GM12875 (cell line): ENCODE results near the gene SOX21.

ENCODE experiments used
- H3K4me3 ChIP-seq: one replicate; pipeline ENCODE4 v1.5.1; 2011; ENCODE audit warnings: low read depth, low read length, control low read depth
- TF ChIP-seq, protein P1 (sequence below): IDR thresholded peaks from 2 replicates; pipeline ENCODE4 v1.5.1; 2011; ENCODE audit warnings: low read depth, mild to moderate bottlenecking, control low read depth, inconsistent platforms, low read length, moderate library complexity, borderline replicate concordance; ENCODE audit not compliant: insufficient read depth

SOX21 gene

DNA sequence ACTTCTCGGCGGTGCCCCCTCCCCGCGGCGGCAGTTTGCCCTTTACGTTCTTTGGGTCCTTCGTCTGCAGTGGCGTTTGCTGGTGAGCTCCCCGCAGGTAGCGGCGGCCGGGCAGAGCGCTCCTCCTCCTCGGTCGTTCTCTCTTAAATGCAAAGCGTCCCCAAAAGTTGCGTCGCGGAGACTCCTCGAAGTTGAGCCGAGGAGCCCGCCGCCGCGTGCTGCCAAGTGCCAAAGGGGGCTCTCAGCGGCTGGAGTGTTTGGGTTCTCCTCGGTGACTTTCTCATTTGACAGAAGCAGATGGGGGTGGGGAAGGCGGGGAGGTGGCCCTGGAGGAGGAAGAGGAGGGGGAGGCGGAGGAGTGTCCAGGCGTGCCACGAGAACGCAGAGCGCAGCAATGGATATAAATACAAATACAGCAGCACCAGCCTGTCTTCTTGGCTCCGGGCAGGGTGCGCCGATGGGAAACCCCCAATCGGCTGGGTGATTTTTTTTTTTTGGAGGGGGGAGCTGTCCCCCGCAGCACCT is at the start of gene SOX21:
Gene SOX21, minus strand, starts transcription at position 259 of the 525 bp plus-strand sequence. CDS start 496 bp downstream, outside the sequence.
- TF ChIP-seq, protein P1, sequence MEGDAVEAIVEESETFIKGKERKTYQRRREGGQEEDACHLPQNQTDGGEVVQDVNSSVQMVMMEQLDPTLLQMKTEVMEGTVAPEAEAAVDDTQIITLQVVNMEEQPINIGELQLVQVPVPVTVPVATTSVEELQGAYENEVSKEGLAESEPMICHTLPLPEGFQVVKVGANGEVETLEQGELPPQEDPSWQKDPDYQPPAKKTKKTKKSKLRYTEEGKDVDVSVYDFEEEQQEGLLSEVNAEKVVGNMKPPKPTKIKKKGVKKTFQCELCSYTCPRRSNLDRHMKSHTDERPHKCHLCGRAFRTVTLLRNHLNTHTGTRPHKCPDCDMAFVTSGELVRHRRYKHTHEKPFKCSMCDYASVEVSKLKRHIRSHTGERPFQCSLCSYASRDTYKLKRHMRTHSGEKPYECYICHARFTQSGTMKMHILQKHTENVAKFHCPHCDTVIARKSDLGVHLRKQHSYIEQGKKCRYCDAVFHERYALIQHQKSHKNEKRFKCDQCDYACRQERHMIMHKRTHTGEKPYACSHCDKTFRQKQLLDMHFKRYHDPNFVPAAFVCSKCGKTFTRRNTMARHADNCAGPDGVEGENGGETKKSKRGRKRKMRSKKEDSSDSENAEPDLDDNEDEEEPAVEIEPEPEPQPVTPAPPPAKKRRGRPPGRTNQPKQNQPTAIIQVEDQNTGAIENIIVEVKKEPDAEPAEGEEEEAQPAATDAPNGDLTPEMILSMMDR: no peak
- H3K4me3 ChIP-seq: no peak within 1 kb of the TSS

DNA sequence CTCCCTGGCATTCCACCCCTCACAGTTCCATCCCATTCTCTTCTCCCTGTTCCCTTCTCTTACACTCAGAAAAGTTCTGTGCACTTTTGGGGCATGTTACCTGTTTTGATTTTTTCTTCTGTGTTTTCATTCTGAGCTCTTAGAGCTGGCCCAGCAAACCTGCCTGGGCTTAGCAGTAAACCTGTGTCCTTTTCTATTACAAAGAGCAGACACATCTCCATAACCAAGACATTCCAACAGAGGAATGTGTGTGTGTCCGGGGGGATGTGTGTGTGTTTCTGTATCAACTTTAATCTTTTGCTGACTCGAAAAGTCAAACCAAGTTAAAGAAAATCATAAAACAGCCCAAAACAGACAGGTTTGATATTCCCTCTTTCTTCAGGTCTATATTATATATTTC is 49.1 kb upstream of the SOX21 start:
- H3K4me3 ChIP-seq: no peak overlapping the region
- TF ChIP-seq, protein P1: no peak

DNA sequence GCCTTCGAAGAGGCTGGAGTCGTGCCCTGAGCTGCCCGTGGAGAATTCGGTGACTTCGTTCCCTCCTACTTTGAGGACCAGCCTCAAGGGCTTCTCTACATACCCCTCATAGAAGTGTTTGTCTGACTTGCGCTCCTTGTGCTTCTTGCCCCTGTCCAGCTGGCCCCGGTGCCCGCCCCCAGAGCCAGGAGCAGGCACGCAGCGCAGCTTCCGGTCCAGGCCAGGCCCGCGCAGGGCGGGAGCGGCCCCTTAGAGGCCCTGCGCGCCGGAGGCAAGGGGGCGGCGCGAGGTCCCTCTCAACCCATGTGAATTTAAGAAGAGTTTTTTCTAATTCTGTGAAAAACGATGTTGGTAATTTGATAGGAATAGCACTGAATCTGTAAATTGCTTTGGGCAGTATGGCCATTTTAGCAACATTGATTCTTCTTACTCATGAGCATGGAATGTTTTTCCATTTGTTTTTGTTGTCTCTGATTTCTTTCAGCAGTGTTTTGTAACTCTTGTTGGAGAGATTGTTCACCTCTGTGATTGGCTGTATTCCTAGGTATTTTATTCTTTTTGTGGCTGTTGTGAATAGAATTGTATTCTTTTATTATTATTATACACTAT is 46.9 kb upstream of the SOX21 start:
- TF ChIP-seq, protein P1: no peak
- no peak overlapping the region for H3K4me3 ChIP-seq

DNA sequence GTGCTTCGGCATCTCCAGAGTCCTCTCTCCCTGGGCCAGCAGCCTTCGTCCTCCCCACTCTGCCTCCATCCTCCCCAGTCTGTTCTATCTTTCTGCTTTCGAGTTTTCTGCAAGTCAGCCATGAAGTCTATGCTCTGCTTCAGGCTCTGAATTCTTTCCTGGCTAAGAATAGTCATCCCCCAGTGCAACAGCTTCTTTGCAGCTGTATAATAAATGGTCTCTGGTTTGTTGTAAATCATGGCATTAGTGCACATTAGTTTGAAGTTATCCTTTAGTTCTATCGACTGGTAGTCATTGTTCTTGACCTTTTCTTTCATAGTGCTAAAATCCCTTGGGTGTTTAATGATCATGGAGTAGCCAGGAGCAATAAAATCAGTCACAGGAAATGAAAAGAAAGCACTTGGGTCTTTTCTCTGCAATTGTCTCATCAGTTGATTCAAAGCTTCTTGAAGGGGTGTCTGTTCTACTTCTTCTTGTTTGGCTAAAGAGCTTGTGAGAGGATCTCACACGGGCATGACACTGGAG is 46.2 kb upstream of the SOX21 start:
- no peak overlapping the region for H3K4me3 ChIP-seq
- TF ChIP-seq, protein P1: no peak

DNA sequence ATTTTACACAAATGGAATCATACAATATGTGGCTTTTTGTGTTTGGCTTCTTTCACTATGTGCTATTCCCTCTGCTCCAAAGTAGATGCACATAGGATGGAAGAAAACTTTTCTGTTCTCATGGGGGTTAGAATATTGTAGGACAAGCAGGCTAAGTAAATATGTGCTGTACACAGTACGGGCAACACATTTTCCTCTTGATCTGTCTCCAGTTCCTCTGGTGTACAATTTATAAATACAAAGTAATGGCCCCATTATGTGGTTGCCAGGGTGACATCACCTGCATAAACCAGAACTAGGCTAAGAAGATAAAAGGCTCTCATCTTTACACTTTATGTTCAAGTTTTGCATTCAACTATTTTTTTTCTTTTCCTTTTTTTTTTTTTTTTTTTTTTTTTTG is 41.0 kb upstream of the SOX21 start:
- TF ChIP-seq, protein P1: no peak
- no peak overlapping the region for H3K4me3 ChIP-seq

DNA sequence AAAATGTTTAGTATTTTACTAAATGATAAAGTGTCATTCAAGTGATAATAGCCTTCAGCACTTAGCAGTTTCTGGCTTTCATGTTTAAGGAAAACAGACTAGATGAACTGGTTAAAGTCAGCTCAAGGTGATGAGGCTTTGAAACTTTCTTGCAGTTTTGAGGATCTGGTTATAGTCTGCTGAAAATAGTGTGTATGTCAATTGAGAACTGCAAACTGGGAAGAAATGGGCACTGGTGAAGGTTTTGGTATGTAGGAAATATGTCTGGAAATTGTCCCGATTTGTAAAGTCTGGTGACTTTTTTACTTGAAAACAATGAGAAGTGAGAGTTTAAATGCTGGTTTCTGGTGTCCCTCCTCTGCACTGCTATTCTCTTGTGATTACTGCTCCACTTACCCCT is 36.8 kb upstream of the SOX21 start:
- H3K4me3 ChIP-seq: no peak overlapping the region
- TF ChIP-seq, protein P1: no peak

DNA sequence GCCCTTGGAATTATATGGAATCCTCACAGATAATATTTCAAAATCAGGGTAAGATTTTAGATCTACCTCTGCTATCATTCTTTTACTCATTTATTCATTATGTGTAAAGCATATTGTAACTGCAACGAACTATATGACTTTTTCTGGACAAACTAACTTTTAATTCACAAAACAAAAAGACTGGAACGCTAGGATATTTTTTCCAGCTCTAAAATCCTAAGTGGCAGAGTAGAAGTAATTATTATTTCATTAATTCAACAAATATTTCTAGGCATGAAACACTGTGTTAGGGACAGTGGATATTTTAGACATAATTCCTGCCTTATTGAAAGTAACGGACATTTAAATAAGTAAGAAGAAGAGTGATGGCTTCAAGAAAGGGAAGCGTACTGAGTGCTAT is 26.9 kb upstream of the SOX21 start:
- no peak overlapping the region for H3K4me3 ChIP-seq
- TF ChIP-seq, protein P1: no peak
